SKM-1 (cell line): ENCODE data around the gene FFAR4.

ENCODE experiments used
- DNase-seq: peaks from one replicate; lab custom pipeline; 2025; ENCODE audit not compliant: unreplicated experiment; lab: John Stamatoyannopoulos, UW

FFAR4 gene

DNA sequence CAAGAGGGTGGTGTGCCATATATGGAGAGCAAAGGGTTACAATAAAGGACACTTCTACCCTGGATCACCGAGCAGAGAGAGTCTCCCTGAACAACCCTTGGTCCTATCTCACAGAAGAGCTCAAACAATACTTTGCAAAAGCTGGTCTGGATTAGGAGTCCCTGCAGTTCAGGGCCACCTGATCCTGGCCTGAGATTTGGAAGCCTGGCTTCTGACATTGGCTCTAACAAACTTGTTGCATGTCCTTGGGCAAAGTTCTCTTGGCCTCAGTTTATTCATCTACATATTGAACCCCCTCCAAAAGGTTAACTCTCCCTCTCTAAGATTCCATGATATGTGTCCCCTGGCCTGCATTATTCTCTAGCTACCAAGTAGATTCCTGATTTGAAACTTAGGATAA is 32.9 kb downstream of the FFAR4 start:
- DNase-seq = no peak

DNA sequence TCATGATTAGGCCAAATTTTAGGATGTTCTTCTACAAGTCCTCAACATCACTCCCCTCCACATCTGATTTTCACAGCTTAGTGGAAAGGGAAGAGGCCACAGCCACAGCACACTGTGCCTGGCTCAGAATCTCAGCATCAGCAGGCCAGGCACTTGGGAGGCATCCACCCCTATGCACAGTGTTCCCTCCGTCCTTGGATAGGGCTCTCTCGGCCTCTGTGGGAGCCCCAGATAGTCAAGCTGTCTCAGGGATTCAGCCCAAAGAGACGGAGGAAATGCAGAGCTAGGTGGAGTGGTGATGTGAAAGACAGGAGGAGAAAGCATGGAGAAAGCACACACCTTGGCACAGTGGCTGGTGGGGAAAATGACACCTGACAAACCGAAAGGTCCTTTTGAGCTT is 33.3 kb downstream of the FFAR4 start:
- no peak for DNase-seq

DNA sequence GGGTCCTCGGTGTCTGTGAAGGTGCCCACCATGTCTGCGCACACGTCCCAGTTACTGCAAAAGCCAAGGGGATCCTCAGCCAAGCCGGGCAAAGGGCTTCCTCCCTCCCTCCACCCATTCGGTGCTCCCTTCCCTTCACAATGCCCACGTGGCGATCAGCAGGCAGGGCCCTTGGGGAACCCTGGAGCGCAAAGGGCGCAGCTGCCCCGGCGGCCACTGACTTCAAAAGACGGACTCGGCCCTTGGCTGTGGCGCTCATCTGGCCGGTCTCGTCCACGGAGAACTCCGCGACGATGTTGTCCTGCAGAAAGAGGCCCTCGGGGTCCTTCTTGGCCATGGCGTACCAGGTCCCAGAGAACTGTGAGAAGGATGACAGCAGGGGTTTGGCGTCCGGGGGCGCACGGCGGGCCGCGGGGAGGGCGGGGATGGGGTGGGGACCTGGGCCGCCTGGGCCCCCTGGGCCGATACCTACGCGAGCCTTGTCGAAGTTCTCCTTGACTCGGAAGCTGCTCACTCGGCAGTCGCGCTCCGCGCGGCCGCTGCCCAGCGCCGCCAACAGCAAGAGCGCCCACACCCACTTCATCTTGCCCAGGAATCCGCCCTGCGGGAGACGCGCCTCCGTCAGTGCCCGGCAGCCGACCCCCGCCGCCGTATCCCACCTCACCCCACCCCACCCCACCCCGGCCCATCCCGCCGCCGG is 34.1 kb downstream of the FFAR4 start:
- no peak for DNase-seq

DNA sequence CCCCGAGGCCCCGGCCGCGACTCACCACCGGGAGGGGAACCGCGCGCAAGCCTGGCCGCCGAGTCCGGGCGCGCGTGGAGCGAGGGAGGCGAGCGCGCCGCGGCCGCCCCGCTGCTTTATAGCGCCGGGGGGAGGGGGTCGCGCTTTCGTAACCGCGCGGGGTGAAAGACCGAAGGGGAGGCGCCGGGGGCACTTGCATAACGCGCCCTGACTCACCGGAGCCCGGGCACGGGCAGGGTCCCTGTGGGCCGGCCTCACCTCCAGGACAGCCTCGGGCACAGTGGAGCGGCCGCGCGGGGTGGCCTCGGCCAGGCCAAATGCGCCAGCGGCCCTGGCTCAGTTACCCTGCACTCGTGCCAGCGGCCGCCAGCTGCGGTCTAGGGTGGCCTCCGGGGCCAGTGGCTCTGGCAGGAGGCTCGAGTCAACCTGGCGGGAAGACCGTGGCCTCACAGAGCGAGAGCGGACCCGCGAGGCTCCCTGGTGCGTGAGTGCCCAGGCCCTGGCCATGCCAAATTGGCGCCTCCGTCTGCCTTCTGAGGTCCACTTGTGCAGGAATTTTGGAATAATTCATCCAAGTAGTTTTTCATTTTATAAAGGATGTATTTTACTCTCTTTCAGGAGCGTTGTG is 34.8 kb downstream of the FFAR4 start, which contains the start of gene RBP4:
RBP4 (minus strand) TSS at position 90 of the 628 bp plus-strand sequence. CDS start 207 bp downstream, outside the sequence.
- DNase-seq = no peak

DNA sequence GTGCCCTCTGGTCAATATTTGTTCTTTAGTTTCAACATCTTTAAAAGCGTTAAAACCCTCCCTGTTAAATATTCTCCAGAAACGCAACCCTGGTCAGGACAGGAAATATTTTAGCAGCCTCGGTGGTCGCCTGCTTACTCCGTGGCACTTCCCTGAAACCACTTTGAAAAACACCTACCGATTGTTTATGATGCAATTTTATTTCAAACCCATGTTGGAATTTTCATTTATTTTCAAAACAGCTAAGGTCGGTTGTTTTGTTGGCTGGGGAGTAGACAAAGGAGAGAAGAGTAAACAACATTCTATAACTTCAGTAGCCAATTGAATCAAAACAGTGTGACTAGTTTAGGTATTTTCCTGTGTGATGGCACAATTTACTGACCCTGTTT is 35.3 kb downstream of the FFAR4 start:
- DNase-seq = no peak

DNA sequence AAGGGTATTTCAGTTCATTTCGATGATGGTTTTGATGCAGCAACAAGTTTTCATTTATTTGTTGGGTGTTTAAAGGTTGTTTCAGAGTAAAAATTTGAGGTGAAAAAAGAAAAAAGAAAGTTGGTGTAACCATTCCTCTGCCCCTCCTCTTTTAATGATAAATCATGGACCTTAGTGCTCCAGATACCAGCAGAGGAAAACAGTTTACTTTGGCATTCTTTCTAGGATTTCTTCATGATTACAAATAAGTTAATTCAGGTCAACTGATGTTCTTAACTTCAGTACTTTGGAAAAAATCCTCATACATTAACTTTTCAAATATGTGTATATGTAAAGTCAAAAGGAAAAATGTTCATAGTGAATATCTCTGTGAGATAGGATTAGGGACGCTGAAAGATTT is 36.6 kb downstream of the FFAR4 start:
- no peak for DNase-seq

DNA sequence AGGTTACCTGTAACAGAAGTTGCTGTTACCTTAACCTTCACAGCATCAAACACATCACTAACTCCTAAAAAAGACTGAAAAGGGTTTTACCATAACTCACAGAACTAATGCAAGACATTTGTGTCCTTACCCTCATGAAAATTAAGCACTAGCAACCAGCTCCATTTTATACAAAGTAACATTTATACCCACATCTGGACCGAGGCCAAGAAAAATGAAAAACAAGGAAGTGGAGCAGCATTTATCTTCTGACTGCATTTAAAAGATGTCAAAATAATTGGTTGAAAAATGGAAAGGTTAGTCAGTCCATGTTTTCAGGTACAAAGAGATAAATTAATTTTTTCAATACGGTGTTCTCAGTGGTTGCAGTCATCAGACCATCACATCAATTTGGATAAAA is 37.7 kb downstream of the FFAR4 start:
- no peak for DNase-seq

DNA sequence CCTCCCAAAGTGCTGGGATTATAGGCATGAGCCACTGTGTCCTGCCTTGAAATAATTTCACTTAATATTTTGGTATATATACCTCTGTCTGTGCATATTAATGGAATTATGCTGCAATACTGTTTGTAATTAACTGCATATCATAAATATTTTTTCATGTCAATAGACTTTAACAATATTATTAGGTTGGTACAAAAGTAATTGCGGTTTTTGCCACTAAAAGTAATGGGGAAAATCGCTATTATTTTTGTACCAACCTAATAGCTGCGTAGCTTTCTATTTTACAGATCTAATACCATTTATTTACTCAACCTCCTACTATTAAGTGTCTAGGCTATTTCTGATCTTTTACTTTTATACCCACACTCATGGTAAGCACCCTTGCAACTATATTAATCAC is 42.0 kb downstream of the FFAR4 start:
- no peak for DNase-seq

DNA sequence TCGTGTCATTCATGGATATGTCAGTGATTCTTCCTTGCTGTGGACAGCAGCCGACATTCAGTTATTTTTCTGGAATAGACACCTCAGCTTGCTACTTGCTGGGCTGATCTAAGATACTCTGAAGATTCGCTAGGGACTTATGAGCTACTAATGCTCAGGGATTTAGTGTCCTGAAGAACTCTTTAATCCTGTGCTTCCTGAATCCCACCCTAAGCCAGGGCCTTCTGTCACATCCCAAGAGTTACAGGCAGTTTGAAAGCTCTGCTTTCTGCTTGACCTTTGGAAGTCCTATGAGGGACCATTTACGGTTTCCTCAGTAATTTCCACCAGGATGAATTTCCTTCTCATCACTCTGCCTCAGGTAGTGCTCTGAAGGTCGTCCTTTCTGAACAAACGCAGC is 45.8 kb downstream of the FFAR4 start, which contains the start of gene PDE6C:
PDE6C (plus strand) TSS at position 227 of the 400 bp plus-strand sequence. CDS start 189 bp downstream, outside the sequence.
- no peak for DNase-seq

DNA sequence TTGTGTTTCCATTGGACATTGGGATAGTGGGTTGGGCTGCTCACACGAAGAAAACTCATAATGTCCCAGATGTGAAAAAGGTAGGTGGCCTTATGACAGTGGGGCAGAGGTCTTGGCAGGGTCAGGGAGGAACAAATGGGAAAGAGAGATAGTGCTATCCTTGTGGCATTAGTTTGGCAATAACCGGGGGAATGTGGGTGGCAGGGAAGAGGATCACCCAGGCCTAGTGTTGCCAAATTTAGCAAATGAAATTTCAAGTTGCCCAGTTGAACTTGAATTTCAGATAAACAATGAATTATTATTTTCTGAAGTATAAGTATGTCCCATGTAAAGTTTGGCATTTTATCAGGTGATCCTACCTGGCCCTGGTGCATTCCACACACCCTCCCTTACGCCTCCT is 46.7 kb downstream of the FFAR4 start:
- no peak for DNase-seq

DNA sequence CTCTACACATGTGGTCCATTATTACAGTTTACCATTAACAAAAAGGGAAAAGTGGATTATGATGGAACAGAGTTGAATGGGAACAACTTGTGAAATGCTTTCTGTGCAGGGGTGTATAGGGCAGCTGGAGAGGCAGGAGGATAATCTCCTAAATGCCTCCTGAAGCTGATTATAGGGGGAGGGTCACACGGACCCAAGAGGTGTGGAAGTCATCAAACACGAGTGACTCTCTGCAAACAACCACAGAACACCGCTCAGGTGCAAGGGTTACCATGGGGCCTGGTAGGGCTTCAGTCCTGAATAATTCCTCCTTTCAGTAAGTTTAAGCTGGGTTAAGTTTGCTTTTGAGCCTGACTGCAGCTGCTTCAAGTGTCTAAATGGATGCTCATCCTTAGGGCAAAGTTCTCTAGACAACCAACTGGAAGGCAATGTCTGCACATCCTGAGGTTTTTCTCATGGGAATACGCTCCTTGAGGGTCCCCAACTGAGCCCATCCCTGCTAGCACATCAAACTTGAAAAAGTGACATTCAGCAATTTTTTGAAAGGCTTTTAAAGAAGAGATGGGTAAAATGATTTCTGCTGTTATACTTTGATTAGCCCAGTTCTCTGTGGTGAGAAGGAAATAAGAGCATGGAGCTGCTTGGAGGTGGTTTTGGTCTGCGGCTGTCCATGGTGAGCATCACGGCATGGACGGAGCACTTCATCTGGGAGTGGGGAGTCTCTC is 47.8 kb downstream of the FFAR4 start:
- no peak for DNase-seq

DNA sequence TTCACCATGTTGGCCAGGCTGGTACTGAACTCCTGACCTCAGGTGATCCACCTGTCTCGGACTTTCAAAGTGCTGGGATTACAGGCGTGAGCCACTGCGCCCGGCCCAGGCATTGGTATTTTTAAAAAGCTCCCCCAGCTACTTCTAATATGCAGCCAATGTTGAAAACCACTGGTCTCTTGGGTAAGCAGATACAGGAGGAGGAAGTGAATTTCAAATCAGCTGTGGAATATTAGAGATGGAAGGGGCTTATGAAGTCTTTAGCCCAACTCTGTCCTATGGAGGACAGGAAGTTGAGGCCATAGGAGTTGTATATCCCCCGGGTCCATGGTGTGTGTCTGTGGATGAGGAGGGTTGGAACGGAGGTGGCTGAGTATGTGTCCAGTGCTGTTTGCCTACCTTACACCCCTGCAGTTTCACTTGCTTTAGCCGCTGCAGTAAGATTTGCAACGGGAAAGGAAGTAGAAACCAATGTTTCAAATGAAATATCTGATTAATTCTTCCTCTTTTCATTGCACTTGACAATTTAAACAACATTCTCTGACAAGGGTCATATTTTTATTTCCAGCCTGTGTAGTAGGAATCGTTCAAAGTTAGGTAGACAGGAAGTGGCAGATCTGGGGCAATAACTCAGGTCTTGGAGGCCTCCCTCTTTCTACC is 49.2 kb downstream of the FFAR4 start:
- DNase-seq = peak; percentile 32

DNA sequence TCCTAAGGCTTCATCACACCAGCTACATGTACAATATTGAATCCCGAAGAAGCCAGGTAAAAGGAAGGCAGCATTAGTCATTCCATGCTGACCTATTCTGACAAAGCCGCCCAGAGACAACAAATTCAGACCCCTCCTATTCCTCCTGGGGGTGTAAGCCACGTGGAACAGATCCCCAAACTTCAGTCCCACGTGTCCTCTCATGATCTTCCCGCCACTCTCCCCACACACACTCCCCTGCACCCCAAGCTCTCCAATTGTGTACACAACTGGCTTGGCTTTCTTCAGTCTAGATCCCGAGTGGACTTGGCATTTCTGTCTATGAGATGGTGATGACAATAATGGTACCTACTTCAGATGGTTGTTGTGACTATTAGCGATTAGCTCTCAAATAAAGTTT is 54.5 kb downstream of the FFAR4 start:
- DNase-seq = no peak

DNA sequence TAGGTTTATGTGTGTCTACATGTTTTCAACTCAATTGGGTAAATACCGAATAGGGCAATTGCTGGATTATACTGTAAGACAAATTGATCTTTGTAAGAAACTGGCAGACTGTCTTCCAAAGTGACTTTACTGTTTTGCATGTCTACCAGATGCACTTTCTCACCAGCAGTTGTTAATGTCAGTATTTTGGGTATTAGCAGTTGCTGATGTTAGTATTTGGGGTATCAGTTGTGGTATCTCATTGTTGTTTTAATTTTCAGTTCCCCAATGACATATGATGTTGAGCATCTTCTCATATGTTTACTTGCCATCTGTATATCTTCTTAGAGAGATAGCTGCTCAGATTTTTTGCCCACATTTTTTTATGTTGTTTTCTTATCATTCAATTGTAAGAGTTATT is 56.5 kb downstream of the FFAR4 start:
- no peak for DNase-seq

DNA sequence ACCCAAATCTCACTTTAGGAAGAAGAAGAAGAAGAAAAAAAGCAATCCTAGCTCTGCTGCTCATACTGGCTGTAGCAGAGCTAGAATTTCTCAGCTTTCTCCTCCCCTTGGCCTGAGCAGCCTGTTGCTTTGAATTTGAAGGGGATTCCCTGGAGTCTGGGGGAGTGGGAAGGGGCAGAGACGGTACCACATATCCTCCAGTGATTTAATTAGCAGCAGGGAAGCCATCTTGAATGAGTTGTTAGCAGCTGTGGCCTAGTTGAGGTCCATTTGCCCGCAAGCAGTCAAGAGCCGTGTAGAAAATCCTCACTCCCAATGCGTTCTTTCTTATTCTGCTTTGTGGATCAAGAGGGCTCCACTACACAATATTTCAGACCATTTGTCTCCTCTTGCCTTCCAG is 62.4 kb downstream of the FFAR4 start:
- no peak for DNase-seq

DNA sequence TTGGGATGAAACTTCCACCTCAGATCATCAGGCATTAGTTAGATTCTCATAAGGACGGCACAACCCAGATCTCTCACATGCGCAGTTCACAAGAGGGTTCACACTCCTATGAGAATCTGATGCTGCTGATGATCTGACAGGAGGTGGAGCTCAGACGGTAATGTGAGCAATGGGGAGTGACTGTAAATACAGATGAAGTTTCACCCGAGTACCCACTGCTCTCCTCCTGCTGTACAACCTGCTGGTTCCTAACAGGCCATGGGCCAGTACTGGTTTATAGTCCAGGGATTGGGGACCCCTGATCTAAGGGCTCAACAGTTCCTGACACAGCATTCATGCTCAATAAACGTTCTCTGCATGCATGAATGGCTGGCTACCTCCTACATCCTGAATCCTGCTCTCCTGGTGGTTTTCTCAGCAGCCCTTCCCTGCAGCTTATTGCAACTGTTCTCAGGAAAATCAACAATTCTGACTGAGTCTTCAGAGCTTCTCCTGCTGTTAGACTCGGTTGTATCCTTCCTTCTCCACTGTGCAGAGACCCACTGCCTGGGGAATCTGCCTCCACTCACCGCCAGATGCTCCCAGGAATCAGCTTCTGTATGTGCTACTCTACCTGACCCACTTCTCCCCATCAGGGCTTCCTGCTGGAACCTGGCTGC is 63.3 kb downstream of the FFAR4 start:
- DNase-seq = no peak

DNA sequence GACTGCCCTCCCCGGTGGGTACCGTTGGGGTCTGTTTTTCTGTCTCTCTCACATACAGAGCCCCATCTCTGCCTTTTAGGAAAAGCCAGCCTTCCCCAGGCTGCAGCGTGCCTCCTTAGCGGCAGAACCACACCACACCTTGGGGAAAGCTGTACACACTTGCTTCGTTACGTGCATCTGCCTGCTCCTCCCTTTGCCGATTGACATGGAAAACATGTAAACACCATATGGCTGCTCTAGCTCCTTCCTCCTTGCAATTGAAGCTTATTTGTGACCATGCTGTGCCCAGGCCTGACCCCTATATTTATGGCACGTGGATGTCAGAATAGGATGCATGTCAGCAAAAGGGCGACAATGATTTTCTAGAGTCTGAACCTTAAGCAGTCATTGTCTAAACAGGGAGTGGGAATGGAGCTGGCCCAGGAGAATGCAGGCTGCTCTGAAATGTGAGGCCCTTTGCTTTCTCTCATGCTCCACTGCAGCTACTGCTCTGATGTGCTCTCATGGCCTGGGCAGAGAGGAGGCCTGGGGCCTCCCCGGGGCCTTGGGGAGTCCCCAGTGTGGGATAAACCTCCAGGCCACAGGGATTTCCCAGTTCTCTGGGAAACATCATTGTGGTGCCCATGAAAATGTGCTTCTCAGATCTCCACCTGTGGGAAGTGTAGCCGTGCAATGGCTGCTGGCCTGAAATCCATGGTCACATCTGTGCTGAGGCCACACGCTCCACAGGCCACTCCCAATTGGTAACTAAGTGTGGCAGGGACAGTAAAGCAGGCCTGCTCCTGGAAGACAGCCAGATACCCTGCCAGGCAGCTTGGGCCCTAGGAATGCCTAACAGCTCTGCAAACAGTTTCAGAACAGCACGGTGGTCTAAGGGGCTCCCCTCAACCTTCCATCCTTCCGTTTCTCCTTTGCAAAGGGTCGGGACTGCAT is 64.4 kb downstream of the FFAR4 start:
- no peak for DNase-seq
